Measurements from ENCODE around the gene MCF2L2. TPM values are rescaled to one million over a fixed set of nuclear protein-coding genes. Genes with fewer than 3 reads are reported as not detected.
"Not testable (repeated sequence)": the region's sequence is repeated elsewhere in the genome, so short reads cannot be mapped to it uniquely, and the experiment has no call there.

Gene MCF2L2
- total RNA-seq, 1 experiment from 2014 or later: not detected

DNA sequence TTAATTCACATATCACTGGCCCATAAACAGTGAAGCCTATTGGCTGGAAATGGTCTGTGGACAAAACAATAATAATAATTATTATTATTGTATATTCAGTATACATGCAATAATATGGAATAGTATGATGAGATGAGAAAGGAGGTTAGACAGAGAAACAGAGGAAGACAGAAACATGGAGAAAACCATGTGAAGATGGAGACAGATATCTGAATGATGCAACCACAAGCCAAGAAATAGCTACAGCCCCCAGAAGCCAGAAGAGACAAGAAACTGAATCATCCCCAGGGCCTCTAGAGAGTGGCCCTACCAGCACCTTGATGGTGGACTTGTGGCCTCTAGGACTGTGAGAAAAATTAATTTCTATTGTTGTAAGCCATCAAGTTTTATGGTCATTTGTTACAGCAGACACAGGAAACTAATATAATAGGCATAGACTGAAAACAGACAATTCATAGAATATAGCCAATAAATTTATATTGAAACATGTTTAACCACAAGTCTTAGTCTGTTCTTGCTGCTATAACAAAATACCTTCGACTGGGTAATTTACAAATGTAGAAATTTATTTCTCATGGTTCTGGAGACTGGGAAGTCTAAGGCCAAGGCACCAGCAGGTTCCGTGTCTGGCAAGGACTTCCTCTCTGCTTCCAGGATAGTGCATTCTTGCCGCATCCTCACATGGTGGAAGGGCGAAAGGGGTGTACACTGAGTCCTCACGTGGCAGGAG, 31.6 kb downstream of the MCF2L2 start:
- no peak for DNase-seq (ENCODE audit: low spot score)

DNA sequence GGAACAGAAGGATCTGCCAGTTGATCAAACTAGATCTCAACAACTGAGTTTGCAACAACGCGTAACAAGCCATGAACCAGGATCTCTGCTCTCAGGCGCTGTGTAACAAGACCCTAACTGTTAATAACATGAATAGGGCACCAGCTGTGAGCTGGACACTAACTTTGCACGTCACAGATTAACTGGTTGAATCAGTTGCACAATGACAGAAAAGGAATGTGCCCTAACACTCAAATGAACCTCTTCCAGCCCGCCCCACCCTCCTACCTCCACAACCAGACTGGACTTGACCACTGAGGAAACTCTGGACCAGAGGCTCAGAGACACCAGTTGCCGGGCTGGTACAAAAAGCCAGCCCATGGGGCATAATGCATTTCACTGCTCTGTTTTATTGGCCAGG, 34.3 kb downstream of the MCF2L2 start:
- DNase-seq (ENCODE audit: low spot score): no peak

DNA sequence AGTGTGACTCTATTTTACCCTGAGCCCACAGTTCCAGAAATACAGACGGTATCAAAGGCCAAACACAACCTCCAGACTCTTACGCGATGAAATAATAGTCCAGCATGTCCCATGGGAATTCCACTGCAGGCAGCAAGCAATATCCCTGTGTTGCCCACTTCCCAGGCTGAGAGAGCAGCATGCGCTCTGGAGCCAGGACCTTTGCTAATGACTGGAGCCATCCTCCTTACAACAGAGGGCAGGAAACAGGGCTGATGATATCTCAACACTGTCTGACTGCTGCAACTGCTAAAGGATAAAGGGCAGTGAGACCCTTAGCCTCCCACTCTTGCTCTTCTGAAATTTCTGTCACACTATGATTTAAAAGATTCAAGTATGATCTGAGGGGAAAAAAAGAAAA, 34.8 kb downstream of the MCF2L2 start:
- DNase-seq (ENCODE audit: low spot score): no peak

- DNase-seq (ENCODE audit: low spot score): no peak
Observed at GRCh38 chr3:183392186-183393034, 36.0 kb downstream of the MCF2L2 start.

- DNase-seq (ENCODE audit: low spot score): no peak
Observed at GRCh38 chr3:183391460-183391859, 37.0 kb downstream of the MCF2L2 start.

GRCh38 chr3:183390844-183391243, 37.6 kb downstream of the MCF2L2 start:
- DNase-seq (ENCODE audit: low spot score): no peak

GRCh38 chr3:183388213-183388895, 40.1 kb downstream of the MCF2L2 start:
- no peak for DNase-seq (ENCODE audit: low spot score)

DNA sequence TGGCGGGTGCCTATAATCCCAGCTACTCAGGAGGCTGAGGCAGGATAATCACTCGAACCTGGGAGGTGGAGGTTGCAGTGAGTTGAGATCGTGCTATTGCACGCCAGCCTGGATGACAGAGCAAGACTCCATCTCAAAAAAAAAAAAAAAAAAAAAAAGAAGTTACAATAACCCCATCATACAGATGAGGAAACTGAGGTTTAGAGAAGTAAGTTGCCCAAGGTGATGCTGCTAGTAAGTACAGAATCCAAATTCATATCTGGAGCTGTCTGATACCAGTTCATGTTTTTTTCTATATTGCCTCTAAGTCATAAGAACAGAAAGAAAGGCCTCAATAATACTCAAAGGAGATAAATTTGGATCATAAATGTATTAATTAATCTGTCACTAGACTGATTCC, 40.6 kb downstream of the MCF2L2 start:
- no peak for DNase-seq (ENCODE audit: low spot score)

- no peak for DNase-seq (ENCODE audit: low spot score)
Observed at GRCh38 chr3:183386651-183387050, 41.8 kb downstream of the MCF2L2 start.

DNA sequence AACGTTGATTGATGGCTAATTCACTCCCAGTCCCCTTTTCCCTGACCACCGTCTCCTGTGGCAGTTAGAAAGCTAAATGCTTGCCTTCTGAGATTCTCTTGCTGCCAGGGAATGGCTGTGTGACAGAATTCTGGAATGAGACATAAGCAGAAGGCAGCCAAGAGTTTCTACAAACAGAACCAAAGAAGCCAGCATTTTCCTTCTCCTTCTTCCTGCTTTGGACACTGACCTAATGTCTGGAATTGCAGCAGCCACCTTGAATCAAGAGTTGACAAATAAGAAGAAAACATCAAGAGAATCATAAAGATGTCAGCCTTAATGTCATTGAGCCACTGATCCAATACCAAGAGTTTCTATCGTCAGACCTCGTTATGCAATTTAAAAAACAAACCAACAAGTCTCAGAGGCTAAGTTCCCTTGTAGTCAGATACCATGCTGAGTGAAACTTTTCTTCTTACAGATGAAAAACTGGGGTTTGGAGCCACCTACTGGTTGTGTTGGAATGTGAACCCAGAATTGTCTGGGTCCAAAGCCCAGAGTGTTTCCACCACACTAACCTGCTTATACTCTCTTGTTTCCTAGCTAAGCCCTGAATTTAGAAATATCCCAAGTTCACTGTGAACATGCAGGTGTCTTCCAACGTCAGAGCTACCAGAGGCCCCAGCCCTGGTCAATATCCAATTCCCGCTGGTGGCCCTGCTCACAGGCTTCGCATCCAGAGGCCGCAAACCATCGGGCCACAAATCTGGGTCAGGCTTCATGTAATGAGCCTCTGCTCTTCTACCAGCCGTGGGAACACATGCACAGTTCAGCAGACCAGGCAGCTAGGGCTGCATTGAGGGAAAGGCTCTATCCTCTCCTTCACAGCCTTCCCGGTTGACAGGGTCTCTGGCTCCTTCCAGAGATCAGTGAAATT, 42.5 kb downstream of the MCF2L2 start:
- DNase-seq (ENCODE audit: low spot score): peak; percentile 81

GRCh38 chr3:183381673-183382072, 46.7 kb downstream of the MCF2L2 start:
- DNase-seq (ENCODE audit: low spot score): no peak

- no peak for DNase-seq (ENCODE audit: low spot score)
Observed at GRCh38 chr3:183381179-183381578, 47.2 kb downstream of the MCF2L2 start.

- no peak for DNase-seq (ENCODE audit: low spot score)
Observed at GRCh38 chr3:183378951-183379350, 49.5 kb downstream of the MCF2L2 start.

DNA sequence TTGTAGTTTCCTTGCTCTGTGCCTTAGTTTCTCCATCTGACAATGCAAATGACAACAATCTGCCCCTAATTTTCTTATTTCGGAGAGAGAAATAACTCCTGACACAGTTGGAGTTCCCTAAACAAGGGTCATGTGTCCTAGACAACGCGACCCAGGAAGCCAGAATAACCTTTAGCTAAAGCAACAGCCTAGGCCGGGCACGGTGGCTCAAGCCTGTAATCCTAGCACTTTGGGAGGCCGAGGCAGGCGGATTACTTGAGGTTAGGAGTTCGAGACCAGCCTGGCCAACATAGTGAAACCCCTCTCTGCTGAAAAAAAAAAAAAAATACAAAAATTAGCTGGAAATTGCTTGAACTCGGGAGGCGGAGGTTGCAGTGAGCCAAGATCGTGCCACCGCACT, 49.9 kb downstream of the MCF2L2 start:
- no peak for DNase-seq (ENCODE audit: low spot score)

DNA sequence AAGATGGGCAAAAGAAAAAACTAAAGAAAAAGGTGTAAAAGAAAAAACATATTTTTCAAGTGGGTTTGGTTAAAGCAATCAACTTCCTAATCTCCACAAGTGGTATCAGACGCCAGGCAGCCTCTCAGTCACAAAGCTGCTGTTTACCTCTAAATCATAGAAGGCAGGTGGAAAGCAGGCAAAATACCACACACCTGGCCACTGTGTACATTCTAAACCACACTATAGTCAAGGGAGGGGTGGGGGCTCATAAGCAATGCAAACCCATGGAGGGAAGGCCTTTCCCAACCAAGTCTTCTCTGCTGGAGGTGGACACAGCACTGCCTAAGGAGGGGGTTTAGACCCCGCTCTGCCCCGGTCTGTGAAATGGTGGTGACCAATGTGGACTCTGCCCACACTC, 50.4 kb downstream of the MCF2L2 start:
- DNase-seq (ENCODE audit: low spot score): peak; percentile 12

GRCh38 chr3:183377307-183377959, 51.0 kb downstream of the MCF2L2 start:
- DNase-seq (ENCODE audit: low spot score): peak; percentile 50

- no peak for DNase-seq (ENCODE audit: low spot score)
Observed at GRCh38 chr3:183375787-183376186, 52.6 kb downstream of the MCF2L2 start.

DNA sequence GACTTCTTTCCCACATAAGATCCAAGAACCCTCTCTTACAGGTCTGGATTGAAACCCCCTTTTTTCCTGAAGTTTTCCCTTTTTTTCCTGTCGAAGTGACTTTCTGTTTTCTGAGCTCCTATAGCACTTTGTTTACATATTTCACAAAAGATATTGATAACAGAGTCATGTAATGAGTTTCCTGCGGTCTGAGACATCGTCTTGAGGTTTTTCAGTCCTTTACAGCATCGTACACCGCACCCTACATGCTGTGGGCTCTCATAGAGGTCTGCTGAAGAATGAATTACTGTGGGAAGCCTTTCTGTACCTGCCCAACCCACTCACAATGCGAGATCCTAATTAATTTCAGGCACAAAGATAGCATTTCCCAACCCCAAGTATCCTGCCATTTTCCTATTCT, 53.1 kb downstream of the MCF2L2 start:
- no peak for DNase-seq (ENCODE audit: low spot score)

DNA sequence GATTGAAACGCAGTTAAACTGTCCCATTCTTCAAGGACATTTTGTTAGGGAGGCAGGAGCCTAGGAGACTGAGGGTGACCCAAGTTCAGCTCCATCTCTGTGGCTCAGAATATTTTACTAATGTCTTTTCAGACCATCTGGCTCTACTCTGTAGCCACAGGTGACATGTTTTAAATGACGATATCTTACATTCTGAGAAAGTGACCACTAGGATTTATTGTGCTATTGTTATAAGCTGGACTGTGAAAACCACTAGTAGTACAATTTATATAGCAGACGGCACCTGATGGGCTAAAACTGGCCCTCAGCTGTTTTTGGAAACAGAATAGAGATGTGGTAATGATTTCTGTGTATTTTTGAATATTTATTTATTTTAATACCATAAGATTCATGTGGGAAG, 55.5 kb downstream of the MCF2L2 start:
- no peak for DNase-seq (ENCODE audit: low spot score)

DNA sequence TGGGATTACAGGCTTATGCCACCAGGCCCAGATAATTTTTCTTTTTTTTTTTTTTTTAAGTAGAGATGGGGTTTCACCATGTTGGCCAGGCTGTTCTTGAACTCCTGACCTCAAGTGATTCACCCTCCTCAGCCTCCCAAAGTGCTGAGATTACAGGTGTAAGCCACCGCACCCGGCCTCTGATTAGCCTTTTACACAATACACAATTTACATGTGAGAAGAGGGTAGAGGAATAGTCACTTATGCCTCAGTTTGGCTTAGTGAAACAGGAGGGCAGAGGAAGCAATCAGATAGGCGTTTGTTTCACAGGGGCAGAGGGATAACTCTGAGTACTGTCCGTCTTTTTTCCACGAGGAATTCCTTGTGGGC, 56.8 kb downstream of the MCF2L2 start:
- DNase-seq (ENCODE audit: low spot score): not testable (repeated sequence)

GRCh38 chr3:183370391-183370790, 58.0 kb downstream of the MCF2L2 start:
- no peak for DNase-seq (ENCODE audit: low spot score)

Measured in HT-29 (cell line).